CD4-positive, alpha-beta T cell treated with Interleukin-21 for 1 hour (primary cell): ENCODE measurements around the gene FLVCR1.
"Not testable (repeated sequence)": the region's sequence is repeated elsewhere in the genome, so short reads cannot be mapped to it uniquely, and the experiment has no call there.

Source experiments
- DNase-seq: peaks from one replicate; pipeline ENCODE4 v3.0.0-alpha.2; 2020

The FLVCR1 gene

DNA sequence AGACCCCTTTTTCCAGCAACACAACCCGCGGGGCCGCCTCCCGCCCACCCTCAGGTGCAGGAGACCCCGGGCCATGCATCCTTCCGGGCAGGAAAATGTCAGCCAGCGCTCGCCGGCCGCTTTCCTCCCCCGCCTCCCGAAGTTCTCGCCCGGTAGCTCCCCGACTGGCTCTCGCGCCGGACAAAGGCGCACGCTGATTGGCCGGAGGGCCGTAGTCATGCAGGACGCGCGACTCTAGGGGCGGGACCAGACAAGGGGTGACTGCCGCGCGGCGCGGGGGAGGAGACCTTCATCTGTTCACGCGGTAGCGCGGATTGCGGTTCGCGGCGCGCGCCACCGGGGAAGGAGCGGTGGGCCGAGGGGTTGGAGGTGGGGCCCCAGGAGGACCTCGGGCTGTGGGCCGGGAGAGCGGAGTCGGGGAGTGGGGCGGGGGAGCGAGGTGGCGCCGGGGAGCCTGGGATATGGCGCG is at the start of gene FLVCR1:
TSS of gene FLVCR1 (plus strand) at position 284 of the 469 bp plus-strand sequence. CDS start at position 462, 178 bp downstream.
- peak; percentile 94 for DNase-seq

DNA sequence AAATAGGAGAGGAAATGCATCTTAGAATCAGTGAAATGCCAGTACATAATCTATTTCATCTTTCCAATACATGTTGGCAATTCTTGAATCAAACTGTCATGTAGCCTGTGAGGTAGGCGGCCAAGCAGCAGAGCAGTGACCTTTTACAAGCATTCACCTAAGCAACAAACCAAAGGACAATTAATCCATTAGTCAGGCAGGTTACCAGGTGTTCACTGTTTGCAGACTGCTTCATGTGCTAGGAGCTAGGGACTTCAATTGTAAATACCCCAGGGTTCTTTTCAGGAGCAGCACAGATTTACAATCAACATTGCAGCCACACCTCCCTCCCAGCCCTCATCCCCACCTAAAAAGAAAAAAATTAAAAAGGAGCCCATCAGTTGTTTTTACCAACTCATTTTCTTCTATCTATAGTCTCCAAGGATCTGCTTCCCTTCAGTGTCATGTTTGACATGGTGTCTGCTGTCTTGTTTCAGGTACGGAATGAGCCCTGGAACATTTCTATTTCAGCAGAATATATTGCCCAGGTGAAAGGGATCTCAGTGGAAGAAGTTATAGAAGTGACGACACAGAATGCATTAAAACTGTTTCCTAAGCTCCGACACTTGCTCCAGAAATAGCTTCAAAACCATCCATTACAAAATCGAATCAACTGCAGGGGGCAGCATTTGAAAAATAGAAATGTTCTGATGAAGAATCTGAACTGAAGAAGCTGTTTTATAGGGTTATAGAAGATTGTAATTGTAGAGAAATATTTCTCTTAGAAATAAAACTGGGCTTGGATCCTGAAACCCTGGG is 43.3 kb upstream of the FLVCR1 start:
- peak; percentile 18 for DNase-seq

DNA sequence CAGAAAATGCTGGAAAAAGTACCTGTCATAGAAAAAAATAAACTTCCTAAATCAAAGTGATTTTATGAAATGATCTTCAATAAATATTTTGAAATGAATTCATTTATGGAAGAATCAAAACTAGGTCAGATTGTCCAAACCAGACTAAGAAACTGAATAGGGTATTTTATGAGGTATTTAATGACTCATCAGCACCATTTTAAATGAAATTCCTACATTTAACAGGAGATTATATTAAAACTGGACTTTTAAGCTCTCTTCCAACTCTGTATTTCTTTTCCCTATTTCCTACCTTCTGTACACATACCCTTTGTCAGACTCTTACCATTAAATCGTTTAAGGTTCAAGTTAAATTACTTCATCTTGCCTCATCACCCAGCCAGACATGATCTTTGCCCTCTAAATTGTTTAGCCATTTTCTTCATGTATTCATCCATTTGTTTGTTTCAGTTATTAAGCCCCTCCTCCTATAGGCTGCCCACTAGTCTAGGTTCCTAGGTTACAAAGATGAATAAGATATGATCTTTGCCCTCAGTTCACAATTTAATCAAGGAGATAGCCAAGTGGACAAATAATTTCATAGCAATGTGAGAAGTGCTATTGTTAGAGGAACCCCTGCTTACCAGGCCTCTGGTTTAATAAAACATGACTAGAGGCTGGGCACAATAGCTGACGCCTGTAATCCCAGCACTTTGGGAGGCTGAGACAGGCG is 41.4 kb upstream of the FLVCR1 start:
- DNase-seq, result no peak

DNA sequence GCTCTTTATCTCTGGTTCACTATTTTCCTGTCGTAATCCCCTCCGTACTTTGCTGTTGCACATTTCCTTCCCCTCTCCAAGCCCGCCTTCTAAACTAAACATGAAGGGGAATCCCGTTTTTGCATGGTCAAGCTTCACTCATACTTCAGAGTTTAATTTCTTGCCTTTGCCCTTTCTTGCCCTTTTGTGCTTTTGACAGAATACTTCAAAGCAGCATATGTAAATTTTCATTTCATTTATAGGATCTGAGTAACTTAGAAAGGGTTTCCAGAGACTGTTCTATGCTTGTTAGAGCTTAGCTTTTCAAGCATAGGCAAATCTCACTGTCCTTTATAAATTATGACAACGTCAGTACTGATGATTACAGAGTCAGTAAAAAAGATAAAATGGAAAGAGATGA is 38.3 kb upstream of the FLVCR1 start:
- DNase-seq, result no peak

DNA sequence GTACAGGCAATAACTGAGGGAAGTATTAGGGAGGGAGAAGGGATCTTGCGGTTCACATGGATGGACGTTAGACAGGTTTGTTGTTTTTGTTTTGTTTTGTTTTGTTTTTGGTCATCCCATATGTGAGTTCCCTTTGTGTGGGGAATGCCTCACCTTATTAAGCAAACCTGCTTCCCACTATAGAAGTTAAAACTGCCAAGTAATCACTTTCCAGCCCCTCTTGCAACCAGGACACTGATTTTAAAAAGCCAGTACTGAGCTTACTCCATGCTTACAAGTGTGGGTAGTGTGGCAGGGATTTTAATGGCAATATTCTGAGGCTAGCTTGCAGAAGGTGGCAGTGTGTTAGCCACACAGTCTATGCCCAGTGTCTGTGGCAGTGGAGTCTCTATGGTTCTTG is 37.1 kb upstream of the FLVCR1 start:
- no peak for DNase-seq

DNA sequence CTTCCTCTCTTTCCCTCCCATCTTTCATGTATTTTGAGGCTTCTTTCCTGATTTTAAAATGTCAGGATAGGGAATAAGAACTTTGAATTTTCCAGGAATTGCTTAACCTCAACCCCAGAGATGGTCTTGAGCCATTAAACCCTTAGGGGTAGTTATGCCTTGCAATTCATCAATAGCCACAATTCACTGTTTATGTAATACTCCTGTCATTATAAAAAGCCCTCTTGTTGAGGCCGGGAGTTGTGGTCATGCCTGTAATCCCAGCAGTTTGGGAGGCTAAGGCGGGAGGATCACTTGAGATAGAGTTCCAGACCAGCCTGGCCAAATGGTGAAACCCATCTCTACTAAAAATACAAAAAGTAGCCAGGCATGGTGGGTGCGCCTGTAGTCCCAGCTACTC is 35.1 kb upstream of the FLVCR1 start:
- DNase-seq, result no peak

DNA sequence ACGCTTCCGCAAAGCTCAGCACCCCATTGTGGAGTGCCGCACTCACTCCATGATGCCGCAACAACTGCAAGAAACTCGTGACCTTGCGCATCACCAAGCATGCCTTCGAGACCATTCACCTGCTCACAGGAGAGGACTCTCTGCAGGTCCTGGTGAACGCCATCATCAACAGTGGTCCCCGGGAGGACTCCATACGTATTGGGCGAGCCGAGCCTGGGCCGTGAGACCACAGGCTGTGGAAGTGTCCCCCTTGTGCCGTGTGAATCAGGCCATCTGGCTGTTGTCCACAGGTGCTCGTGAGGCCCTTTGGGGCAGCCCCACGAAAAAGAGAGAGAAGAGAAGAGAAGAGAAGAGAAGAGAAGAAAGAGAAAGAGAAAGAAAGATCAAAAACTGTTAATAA is 33.9 kb upstream of the FLVCR1 start:
- DNase-seq, result no peak

DNA sequence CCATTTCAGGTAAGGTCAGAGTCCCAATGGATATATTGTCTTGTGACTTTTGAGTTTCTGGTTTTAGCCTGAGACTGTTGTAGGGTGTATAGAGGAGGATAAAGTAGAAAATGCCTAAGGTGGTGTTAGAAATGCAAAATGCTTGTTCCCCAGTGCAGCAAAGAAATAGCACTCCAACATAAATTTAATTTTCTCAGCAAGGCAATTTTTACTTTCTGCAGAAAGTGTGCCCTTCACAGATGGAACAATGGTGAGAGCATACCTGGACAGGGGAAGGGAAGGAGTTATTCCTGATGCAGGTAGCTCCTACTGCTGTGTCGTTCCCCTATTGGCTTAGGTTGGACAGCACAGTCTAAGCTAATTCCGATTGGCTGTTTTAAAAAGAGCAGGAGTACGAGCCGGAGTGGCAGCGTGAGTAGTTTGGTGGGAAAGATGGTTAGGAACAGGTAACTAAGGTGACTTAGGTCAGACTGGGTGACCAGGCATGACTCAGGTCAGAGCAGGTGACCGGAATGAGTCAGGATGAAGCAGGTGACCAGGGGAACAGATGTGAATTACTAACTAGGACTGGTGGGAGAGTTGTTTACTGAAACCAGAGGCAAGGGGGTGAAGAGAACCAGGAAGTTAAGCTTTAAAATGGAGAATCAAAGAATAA is 32.1 kb upstream of the FLVCR1 start:
- no peak for DNase-seq

DNA sequence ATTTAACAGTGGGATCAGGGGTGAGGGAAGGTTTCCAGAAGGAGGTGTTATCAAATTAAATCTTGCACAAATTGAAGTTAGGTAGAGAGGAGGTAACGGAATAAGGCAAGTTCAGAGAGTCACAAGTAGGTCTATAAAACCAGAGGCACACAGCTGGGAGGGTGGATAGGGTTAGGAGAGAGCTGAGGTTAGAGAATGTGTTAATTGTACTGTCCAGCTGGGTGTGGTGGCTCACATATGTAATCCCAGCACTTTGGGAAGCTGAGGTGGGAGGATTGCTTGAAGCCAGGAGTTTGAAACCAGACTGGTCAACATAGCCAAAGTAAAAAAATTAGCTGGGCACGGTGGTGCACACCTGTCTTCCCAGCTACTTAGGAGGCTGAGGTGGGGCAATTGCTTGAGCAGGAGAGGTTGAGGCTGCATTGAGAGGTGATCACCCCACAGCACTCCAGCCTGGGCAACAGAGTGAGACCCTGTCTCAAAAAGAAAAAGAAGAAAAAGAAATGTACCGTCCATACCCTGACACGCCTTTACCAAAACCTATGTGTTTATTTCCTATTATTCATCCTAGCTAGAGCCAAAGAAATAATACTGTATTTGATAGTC is 30.8 kb upstream of the FLVCR1 start:
- no peak for DNase-seq

DNA sequence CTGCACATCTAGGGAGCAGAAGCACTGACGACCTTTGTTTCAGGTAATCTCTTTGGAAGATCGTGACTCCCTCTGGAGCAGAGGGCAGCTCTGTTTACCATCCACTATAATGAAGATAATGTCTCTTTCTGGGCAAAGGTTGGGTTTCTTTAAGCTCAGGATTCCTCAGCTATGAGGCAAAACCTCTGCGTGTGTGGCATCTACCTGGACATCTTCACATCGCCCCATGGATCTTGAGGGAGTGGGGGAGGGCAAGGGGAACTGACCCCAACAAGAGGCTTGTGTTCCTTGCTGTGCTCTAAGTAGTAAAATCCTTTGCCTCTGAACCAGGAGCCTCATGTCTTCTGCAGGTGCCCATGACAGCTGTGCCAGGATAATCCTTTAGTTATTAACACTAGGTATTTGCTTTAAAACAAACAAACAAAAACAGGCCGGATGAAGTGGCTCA is 30.2 kb upstream of the FLVCR1 start:
- DNase-seq, result no peak

DNA sequence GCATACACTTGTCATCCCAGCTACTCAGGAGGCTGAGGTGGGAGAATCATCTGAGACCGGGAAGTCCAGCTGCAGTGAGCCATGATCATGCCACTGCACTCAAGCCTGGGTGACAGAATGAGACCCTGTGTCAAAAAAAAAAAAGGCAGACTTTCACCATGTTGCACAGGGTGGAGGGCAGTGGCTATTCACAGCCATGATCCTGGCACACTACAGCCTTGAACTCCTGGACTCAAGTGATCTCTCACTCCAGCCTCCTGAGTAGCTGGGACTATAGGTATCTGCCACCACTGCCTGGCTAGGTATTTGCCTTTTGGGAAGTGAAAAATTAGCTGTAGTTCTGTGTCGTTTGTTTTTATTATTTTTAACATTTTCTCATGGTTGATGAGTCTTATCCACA is 29.7 kb upstream of the FLVCR1 start:
- no peak for DNase-seq

DNA sequence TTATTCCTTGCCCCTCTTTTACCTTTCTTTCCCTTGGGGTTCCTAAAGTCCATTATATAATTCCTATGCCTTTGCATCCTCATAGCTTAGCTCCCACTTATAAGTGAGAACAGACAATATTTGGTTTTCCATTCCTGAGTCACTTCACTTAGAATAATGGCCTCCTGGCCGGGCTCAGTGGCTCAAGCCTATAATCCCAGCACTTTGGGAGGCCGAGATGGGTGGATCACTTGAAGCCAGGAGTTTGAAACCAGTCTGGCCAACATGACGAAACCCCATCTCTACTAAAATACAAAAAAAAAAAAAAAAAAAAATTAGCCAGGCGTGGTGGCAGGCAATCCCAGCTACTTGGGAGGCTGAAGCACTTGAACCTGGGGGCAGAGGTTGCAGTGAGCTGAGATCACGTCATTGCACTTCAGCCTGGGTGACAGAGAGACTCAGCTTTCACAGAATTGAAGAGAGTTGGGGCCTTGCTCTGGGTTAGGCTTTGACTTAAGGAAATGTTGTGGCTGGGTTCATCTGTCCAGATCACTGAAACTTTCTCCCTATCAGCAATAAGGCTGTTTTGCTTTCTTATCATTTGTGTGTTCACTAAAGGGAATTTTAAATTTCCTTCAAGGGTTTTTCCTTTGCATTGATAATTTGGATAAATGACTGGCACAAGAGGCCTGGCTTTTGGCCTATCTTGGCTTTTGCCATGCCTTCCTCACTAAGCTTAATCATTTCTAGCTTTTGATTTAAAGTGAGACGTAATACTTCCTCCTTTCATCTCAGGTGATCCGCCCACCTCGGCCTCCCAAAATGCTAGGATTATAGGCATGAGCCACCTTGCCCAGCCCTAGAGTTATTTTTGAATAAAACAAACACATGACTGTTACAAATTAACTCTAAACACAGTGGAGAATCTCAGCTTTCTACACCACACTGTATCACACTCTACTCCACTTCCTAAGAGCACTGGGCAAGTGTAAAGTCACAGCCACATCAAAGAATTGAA is 24.6 kb upstream of the FLVCR1 start:
- not testable (repeated sequence) for DNase-seq

DNA sequence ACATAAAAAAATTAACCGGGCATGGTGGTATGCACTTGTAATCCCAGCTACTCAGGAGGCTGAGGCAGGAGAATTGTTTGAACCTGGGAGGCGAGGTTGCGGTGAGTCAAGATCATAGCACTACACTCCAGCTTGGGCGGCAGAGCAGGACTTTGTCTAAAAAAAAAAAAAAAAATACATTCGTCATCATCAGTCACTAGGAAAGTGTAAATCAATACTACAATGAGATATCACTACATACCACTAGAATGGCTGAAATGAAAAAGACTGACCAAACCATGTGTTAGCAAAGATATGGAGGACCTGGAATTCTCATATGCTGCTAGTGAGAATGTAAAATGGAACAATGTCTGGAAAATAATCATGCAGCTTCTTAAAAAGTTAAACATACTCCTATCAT is 19.9 kb upstream of the FLVCR1 start:
- no peak for DNase-seq

DNA sequence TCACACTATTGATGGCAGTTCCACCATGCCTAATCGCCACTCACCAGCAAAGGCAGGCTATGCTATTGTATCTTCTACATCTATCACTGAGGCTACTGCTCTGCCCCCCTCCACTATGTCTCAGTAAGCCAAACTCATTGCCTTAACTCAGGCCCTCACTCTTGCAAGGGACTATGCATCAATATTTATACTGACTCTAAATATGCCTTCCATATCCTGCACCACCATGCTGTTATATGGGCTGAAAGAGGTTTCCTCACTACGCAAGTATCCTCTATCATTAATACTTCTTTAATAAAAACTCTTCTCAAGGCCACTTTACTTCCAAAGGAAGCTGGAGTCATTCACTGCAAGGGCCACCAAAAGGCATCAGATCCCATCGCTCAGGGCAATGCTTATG is 13.6 kb upstream of the FLVCR1 start:
- DNase-seq, result not testable (repeated sequence)

DNA sequence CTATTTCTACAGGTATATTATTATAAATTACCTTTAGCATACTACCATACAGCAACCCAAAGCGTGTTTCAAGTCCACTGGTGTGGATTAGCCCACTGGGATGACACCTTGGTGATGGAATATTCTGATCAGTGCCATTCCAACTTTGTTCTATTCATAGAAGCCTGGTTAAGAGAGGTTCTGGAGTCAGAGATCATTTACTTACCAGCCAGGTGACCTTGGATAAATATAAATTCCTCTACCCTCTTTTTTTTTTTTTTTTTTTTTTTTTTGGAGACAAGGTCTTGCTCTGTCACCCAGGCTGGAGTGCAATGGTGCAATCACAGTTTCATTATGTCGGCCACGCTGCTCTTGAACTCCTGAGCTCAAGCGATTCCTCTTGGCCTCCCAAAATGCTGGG is 10.5 kb upstream of the FLVCR1 start, which contains the start of gene SPATA45:
TSS of gene SPATA45 (minus strand) at position 101 of the 400 bp plus-strand sequence. CDS start 11,500 bp downstream, outside the sequence.
- no peak for DNase-seq

DNA sequence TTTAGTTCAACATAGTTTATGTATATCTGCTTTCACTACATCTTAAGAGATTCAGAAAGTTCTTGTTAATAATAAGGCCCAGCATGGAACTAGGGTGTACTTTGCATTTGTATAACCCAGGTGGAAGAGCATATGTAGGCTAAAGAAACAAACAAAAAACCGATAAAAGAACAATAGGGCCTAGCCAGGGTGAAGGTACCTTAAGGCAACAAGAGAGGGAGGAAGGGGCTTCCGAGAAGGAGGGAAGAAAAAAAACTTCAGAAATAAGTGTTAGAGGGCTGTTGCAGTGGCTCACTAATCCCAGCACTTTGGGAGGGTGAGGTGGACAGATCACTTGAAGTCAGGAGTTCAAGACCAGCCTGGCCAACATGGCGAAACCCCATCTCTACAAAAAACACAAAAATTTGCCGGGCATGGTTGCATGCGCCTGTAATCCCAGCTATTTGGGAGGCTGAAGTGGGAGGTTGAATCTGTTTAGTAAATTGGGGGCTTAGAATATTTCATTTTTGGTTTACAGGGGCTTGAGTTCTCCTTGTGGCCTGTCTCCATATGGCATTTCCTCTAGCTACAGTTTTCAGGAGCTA is 5.9 kb upstream of the FLVCR1 start:
- DNase-seq, result no peak

DNA sequence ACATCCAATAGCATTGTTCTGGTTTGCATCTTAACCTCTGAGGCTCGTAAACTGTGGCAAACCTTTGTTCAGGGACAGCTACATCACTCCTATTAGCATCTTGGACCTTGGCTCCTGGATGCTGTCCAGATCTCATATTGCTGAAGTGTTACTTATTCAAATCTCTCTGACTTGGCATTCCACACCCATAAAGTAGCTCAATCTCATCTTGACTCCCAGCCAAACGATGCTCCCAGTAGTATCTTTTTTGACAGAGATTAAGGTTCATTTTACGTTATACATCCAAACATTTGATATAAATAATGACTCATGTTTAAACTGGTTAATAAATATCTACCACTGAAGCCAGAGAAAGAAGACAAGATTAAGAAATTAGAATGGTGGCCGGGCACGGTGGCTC is 4.4 kb upstream of the FLVCR1 start:
- DNase-seq, result no peak

DNA sequence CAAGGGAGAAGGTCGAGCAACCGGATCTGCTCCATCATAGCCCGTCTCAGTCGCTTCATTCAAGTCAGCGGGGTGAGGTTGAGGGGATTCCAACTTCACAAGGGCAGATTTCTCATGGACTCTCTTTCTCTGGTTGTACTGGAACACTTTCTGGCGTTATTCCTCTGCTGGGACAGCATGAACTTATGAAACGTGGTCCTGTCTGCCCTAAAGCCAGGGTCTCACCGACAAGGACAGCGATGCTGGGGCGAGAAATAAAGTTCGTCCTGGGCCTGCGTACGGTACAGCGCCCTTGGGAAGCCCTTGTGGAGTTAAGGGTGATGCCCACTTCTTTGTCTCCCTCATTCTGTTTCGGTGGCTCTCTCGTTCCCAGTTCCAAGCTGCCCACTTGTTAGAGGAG is 1.3 kb upstream of the FLVCR1 start:
- no peak for DNase-seq

DNA sequence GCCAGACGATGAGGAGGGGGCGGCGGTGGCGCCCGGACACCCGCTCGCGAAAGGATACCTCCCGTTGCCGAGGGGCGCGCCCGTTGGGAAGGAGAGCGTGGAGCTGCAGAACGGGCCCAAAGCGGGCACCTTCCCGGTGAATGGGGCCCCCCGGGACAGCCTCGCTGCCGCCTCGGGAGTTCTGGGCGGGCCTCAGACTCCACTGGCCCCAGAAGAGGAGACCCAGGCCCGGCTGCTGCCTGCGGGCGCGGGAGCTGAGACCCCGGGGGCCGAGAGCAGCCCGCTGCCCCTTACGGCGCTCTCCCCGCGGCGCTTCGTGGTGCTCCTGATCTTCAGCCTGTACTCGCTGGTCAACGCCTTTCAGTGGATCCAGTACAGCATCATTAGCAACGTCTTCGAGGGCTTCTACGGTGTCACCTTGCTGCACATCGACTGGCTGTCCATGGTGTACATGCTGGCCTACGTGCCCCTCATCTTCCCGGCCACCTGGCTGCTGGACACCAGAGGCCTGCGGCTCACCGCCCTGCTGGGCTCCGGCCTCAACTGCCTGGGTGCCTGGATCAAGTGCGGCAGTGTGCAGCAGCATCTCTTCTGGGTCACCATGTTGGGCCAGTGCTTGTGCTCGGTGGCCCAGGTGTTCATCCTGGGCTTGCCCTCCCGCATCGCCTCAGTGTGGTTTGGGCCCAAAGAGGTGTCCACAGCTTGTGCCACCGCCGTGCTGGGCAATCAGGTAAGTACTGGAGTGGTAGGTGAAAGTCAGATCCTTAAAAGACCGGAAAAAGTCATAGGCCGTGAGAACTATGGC is 588 bp downstream of the FLVCR1 start:
- peak; percentile 8 for DNase-seq
